Measurements from ENCODE around the gene TRPV3. TPM values are rescaled to one million over a fixed set of nuclear protein-coding genes. Genes with fewer than 3 reads are reported as not detected.

Gene TRPV3
- total and polyA plus RNA-seq, 10 donors = 0.13 to 2.0 (median 0.99) TPM

- no peak for DNase-seq
- intact Hi-C loops (cut with DNase I; ENCODE audit: low total_unique reads) = no loop called here
- WGBS, 5 donors = 69 to 87% (median 82%) methylated on average over 19 of the region's 19 CpGs
- Histone ChIP-seq H3K9me3 (no peaks in the 10 kb centered on the region), H3K27me3 (replicated peaks in 1 of 7) (peaks cover 0 to 49% (median 0%) of the 10 kb centered on the region in 7 donors), H3K4me1 (peaks cover 0 to 25% (median 14%) of the 10 kb centered on the region in 6 donors), H3K27ac (no peak overlapping the region), H3K36me3 (no peaks in the 10 kb centered on the region), H3K4me3 (no peak overlapping the region)
- no peak for TF ChIP-seq POLR2A (IDR thresholded peaks at IDR 0.05)
- no peak for TF ChIP-seq POLR2AphosphoS5 (IDR thresholded peaks at IDR 0.05)
- TF ChIP-seq CTCF (IDR thresholded peaks at IDR 0.05 in 8 of 11, conservative IDR thresholded peaks at IDR 0.05 in 3 of 11) = no peak
These were observed 1.2 kb downstream of the TRPV3 start for GRCh38 chr17:3556239-3556915.

GRCh38 chr17:3555189-3555796, 2.3 kb downstream of the TRPV3 start:
- no peak overlapping the region for H3K4me3 ChIP-seq
- no peak for DNase-seq
- H3K27me3 ChIP-seq (replicated peaks in 1 of 7) = peaks cover 0 to 49% (median 0%) of the 10 kb centered on the region in 7 donors
- H3K36me3 ChIP-seq = no peaks in the 10 kb centered on the region
- H3K27ac ChIP-seq = no peak overlapping the region
- H3K4me1 ChIP-seq = peaks cover 0 to 25% (median 14%) of the 10 kb centered on the region in 6 donors
- 79 to 88% (median 82%) methylated on average over 10 of the region's 10 CpGs for WGBS, 5 donors
- TF ChIP-seq CTCF (IDR thresholded peaks at IDR 0.05 in 8 of 11, conservative IDR thresholded peaks at IDR 0.05 in 3 of 11) (no peak), POLR2AphosphoS5 (IDR thresholded peaks at IDR 0.05) (no peak), POLR2A (IDR thresholded peaks at IDR 0.05) (no peak)
- H3K9me3 ChIP-seq = no peaks in the 10 kb centered on the region
- intact Hi-C loops (cut with DNase I; ENCODE audit: low total_unique reads) = no loop called here

DNA sequence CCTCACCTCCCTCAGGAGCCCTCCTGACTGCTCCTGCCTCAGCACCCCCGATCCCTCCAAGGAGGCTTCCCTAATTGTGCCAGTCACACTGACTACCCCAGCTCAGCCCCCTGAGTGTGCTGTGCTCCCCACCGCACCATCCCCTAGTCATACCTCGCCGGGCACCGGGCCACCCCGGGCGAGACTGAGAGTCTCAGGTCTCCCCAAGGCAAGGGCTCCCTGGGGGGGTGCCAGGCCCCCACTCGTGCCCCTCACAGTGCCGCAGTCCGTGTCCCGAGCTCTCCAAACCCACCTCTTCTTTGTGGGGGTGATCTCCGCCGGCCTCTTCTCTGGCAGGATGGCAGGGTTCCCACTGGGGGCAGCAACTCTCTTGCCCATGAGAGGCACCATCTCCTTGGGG, 3.2 kb downstream of the TRPV3 start:
- Histone ChIP-seq H3K4me3 (no peak overlapping the region), H3K9me3 (no peaks in the 10 kb centered on the region), H3K36me3 (no peaks in the 10 kb centered on the region), H3K27ac (no peak overlapping the region), H3K4me1 (peaks cover 0 to 25% (median 14%) of the 10 kb centered on the region in 6 donors), H3K27me3 (replicated peaks in 1 of 7) (peaks cover 0 to 49% (median 0%) of the 10 kb centered on the region in 7 donors)
- DNase-seq = no peak
- WGBS, 5 donors = 83 to 93% (median 88%) methylated on average over 10 to 13 of the region's 13 CpGs
- TF ChIP-seq CTCF (IDR thresholded peaks at IDR 0.05 in 8 of 11, conservative IDR thresholded peaks at IDR 0.05 in 3 of 11) (no peak), POLR2AphosphoS5 (IDR thresholded peaks at IDR 0.05) (no peak), POLR2A (IDR thresholded peaks at IDR 0.05) (no peak)
- intact Hi-C loops (cut with DNase I; ENCODE audit: low total_unique reads) = no loop called here
